Neural crest cell (in vitro differentiated cells): ENCODE measurements around the gene MUC3A. TPM values are rescaled to one million over a fixed set of nuclear protein-coding genes. Genes with fewer than 3 reads are reported as not detected.

Experiments used
- DNase-seq: peaks from one replicate; pipeline ENCODE4 v3.0.0; 2021; ENCODE audit warnings: low read depth, mixed read lengths, low spot score
- H3K27ac Mint-ChIP-seq: one replicate; pipeline ENCODE4 v1.8.0; 2021; ENCODE audit warnings: mild to moderate bottlenecking, mixed read lengths; ENCODE audit not compliant: unreplicated experiment
- H3K27me3 Mint-ChIP-seq: 2 replicates; pipeline ENCODE4 v1.8.0; 2021; ENCODE audit warnings: low read depth, mild to moderate bottlenecking, mixed read lengths
- H3K36me3 Mint-ChIP-seq: 2 replicates; pipeline ENCODE4 v1.8.0; 2021; ENCODE audit warnings: low read depth, mild to moderate bottlenecking, mixed read lengths
- H3K4me1 Mint-ChIP-seq: 2 replicates; pipeline ENCODE4 v1.8.0; 2021; ENCODE audit warnings: mixed read lengths
- H3K4me3 Mint-ChIP-seq: one replicate; pipeline ENCODE4 v1.8.0; 2021; ENCODE audit warnings: mild to moderate bottlenecking, mixed read lengths
- H3K9me3 Mint-ChIP-seq: 2 replicates; pipeline ENCODE4 v1.8.0; 2021; ENCODE audit warnings: mixed read lengths
- long read RNA-seq: library from polyadenylated mRNA; unstranded; transcript quantifications from one replicate; pipeline ENCODE4 v2.0.0, GENCODE V29; 2020
- total RNA-seq: library from RNA; stranded (reverse); gene quantifications from 2 replicates; pipeline ENCODE4 v1.2.1, GENCODE V29; 2021
- TF ChIP-seq, protein P1 (sequence below): fragments of 200-600 bp; sonication (generic); conservative IDR thresholded peaks from 2 replicates; pipeline ENCODE4 v1.5.0; 2021; ENCODE audit warnings: antibody characterized with exemption, mild to moderate bottlenecking

MUC3A gene, protein sequence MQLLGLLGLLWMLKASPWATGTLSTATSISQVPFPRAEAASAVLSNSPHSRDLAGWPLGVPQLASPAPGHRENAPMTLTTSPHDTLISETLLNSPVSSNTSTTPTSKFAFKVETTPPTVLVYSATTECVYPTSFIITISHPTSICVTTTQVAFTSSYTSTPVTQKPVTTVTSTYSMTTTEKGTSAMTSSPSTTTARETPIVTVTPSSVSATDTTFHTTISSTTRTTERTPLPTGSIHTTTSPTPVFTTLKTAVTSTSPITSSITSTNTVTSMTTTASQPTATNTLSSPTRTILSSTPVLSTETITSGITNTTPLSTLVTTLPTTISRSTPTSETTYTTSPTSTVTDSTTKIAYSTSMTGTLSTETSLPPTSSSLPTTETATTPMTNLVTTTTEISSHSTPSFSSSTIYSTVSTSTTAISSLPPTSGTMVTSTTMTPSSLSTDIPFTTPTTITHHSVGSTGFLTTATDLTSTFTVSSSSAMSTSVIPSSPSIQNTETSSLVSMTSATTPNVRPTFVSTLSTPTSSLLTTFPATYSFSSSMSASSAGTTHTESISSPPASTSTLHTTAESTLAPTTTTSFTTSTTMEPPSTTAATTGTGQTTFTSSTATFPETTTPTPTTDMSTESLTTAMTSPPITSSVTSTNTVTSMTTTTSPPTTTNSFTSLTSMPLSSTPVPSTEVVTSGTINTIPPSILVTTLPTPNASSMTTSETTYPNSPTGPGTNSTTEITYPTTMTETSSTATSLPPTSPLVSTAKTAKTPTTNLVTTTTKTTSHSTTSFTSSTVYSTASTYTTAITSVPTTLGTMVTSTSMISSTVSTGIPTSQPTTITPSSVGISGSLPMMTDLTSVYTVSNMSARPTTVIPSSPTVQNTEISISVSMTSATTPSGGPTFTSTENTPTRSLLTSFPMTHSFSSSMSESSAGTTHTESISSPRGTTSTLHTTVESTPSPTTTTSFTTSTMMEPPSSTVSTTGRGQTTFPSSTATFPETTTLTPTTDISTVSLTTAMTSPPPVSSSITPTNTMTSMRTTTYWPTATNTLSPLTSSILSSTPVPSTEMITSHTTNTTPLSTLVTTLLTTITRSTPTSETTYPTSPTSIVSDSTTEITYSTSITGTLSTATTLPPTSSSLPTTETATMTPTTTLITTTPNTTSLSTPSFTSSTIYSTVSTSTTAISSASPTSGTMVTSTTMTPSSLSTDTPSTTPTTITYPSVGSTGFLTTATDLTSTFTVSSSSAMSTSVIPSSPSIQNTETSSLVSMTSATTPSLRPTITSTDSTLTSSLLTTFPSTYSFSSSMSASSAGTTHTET (N-terminal part only)
- total RNA-seq = 0.16 TPM in 1 of 2 replicates, not detected in the other
- long read RNA-seq = 0 reads

DNA sequence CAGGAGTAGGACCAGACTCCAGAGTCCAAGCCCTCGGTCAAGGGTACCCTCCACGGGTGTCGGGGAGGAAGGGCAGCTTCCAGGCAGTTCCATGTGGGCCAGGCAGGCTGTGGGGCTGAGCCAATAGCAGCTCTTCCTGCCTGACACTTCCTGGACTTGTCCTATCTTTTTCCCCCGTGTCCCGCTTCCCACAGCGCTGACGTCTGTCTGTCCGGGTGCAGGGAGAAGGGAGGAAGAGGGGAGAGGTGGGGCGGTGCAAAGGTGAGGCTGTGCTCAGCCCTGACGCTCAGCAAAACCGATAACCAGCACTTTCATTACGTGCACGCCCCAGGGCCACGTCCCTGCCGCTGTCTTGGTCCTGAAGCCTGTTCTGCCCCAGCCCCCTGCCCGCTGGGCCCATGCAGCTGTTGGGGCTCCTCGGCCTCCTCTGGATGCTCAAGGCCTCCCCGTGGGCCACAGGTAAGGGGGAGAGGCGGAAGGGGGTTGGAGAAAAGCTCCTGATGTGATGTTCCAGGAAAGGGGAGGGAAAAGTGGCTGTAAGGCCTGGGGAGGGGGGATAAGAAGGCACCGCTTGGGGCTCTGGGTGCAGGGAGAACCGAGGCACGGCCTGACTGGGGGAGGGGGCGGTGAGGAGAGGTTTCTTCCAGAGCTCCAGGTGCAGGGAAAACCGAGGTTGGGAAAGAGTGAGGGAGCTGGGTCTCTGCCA is at the start of gene MUC3A:
Gene MUC3A (plus strand): TSS at position 308 of the 706 bp plus-strand sequence. CDS start 91 bp downstream, at position 399.
- no peak for DNase-seq
- Mint-ChIP-seq H3K4me1 (no peaks in the 10 kb centered on the region), H3K9me3 (no peaks in the 10 kb centered on the region)

DNA sequence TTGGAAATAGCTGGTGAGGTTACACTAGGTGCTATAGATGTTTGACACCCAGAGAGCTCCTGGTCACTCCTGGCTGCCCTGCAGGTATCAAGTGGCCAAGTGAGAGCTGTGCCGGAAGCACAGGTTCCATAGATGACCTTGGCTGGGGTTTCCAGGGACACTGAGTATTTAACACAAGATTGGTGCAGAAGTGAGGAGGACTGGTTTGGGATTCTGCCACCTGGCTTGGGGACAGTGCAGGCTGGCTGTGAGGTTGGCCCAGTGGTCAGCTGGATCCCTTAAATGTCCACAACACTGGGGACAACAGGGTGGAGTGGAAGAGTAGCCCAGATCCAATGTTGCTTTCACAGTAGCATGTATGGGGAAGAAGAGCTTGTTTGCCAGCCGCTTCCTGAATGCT is 48.4 kb upstream of the MUC3A start:
- Mint-ChIP-seq H3K27ac (no peak overlapping the region), H3K4me3 (no peak overlapping the region), H3K27me3 (peaks cover 41% of the 10 kb centered on the region), H3K4me1 (peaks cover 5% of the 10 kb centered on the region), H3K36me3 (no peaks in the 10 kb centered on the region), H3K9me3 (no peaks in the 10 kb centered on the region)
- TF ChIP-seq, protein P1, sequence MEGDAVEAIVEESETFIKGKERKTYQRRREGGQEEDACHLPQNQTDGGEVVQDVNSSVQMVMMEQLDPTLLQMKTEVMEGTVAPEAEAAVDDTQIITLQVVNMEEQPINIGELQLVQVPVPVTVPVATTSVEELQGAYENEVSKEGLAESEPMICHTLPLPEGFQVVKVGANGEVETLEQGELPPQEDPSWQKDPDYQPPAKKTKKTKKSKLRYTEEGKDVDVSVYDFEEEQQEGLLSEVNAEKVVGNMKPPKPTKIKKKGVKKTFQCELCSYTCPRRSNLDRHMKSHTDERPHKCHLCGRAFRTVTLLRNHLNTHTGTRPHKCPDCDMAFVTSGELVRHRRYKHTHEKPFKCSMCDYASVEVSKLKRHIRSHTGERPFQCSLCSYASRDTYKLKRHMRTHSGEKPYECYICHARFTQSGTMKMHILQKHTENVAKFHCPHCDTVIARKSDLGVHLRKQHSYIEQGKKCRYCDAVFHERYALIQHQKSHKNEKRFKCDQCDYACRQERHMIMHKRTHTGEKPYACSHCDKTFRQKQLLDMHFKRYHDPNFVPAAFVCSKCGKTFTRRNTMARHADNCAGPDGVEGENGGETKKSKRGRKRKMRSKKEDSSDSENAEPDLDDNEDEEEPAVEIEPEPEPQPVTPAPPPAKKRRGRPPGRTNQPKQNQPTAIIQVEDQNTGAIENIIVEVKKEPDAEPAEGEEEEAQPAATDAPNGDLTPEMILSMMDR = no peak
- no peak for DNase-seq

More for the DNA sequence above, at the start of gene MUC3A:
- H3K36me3 Mint-ChIP-seq = no peaks in the 10 kb centered on the region
- no peak within 1 kb of the TSS for H3K27ac Mint-ChIP-seq
- peaks cover 14% of the 10 kb centered on the region for H3K27me3 Mint-ChIP-seq
- no peak within 1 kb of the TSS for H3K4me3 Mint-ChIP-seq
- TF ChIP-seq, protein P1 = no peak

DNA sequence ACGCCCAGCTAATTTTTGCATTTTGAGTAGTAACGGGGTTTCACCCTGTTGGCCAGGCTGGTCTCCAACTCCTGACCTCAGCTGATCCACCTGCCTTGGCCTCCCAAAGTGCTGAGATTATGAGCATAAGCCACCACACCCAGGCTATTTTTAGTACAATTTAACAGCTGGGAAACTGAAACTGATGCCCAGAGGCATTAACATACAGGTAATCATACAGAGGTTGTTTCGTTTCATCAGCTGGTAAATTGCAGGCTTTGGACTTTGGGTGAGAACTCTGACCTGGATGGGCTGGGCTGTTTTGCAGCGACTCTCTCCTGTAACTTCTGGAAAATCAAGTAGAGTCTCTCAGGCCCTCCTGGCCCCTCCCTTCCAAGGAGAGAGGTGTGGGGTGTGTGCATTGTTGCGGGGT is 47.4 kb upstream of the MUC3A start:
- H3K4me1 Mint-ChIP-seq = no peaks in the 10 kb centered on the region
- no peak for DNase-seq
- no peaks in the 10 kb centered on the region for H3K36me3 Mint-ChIP-seq
- no peak overlapping the region for H3K4me3 Mint-ChIP-seq
- H3K27ac Mint-ChIP-seq = no peak overlapping the region
- no peaks in the 10 kb centered on the region for H3K9me3 Mint-ChIP-seq
- H3K27me3 Mint-ChIP-seq = peaks cover 35% of the 10 kb centered on the region
- TF ChIP-seq, protein P1 = no peak

DNA sequence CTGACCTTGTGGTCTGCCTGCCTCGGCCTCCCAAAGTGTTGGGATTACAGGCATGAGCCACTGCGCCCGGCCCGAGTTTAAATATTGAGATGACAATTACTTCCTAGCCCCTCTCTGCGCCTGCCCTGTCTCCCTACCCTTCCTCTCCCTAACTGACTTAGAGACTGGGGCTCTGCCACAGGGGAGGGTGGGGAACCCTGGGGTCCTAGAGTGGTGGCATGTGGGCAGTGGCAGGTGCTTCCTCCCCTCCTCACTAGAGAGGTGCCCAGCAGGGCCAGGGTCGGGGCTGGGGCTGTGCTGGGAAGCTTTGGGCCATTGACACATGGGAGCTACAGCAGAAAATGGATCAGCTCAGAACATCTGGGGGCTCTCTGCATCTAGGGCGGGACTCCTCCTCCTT is 46.7 kb upstream of the MUC3A start:
- no peak overlapping the region for H3K4me3 Mint-ChIP-seq
- H3K4me1 Mint-ChIP-seq = no peaks in the 10 kb centered on the region
- no peaks in the 10 kb centered on the region for H3K9me3 Mint-ChIP-seq
- no peak overlapping the region for H3K27ac Mint-ChIP-seq
- peaks cover 29% of the 10 kb centered on the region for H3K27me3 Mint-ChIP-seq
- no peaks in the 10 kb centered on the region for H3K36me3 Mint-ChIP-seq
- TF ChIP-seq, protein P1 = no peak
- no peak for DNase-seq
